ENCODE data around the gene CATSPER1. TPM values are rescaled to one million over a fixed set of nuclear protein-coding genes. Genes with fewer than 3 reads are reported as not detected.

CATSPER1 gene
- 1.9 and 2.2 TPM in 2 replicates for polyA plus RNA-seq (2012; rRNA removed)
- 1.5 and 2.3 TPM in 2 replicates for polyA plus RNA-seq (2012; cell fraction: cytosol; rRNA removed)
- 1.2 and 1.5 TPM in 2 replicates for polyA plus RNA-seq (2012; cell fraction: nucleus; rRNA removed)

- H3K79me2 ChIP-seq (ENCODE audit: insufficient read depth): peaks cover 7% of the 10 kb centered on the region; the same call in 1 of the 2 replicates
- H3K9me2 ChIP-seq: no peaks in the 10 kb centered on the region
- H3K4me1 ChIP-seq (ENCODE audit: control insufficient read depth in 1 of 2, insufficient read depth in 2 of 2, low read depth in 1 of 2, low read length in 1 of 2): peaks cover 3 to 13% of the 10 kb centered on the region in 2 experiments; a peak in 3 of 4 replicates
- H4K20me1 ChIP-seq (ENCODE audit: insufficient read depth): no peaks in the 10 kb centered on the region
- H3K27ac ChIP-seq (ENCODE audit: low read depth in 2 of 2, low read length in 1 of 2): no peak within 1 kb of the TSS
- WGBS (ENCODE audit: low lambda C conversion rate): 89% methylated on average over 12 of the region's 18 CpGs
- ChIA-PET POLR2A (no interaction called here), CTCF (interaction anchor here (0.6 to 1.8 kb wide), 3 partner anchors 10 to 233 kb away, joined by 3 to 4 read pairs (median 3); no protein-coding TSS in a partner anchor)
- TF ChIP-seq RAD21 (IDR thresholded peaks at IDR 0.05; ENCODE audit: low read length): no peak
- no peak for TF ChIP-seq SMC3 (IDR thresholded peaks at IDR 0.05; ENCODE audit: low read depth, low read length)
- TF ChIP-seq IRF3 (IDR thresholded peaks at IDR 0.05; ENCODE audit: low read depth, low read length): no peak
- TF ChIP-seq MXI1 (IDR thresholded peaks at IDR 0.05; ENCODE audit: low read depth, low read length): no peak
- TF ChIP-seq TAF1 (IDR thresholded peaks at IDR 0.05; ENCODE audit: borderline replicate concordance, low read depth, low read length): no peak
- TF ChIP-seq GATA2 (CRISPR knock-in tag; IDR thresholded peaks at IDR 0.05): no peak
- TF ChIP-seq NFIC (IDR thresholded peaks at IDR 0.05; ENCODE audit: borderline replicate concordance): no peak
- TF ChIP-seq FOSL2 (IDR thresholded peaks at IDR 0.05; ENCODE audit: borderline replicate concordance, low read depth): no peak
- no peak for TF ChIP-seq SIN3A (IDR thresholded peaks at IDR 0.05; ENCODE audit: borderline replicate concordance, low read depth, low read length)
- no peak for TF ChIP-seq RCOR1 (IDR thresholded peaks at IDR 0.05; ENCODE audit: low read length)
- no peak within 1 kb of the TSS for H3K4me2 ChIP-seq
- no peaks in the 10 kb centered on the region for H3K27me3 ChIP-seq (ENCODE audit: insufficient read depth)
- H3K9ac ChIP-seq: no peak within 1 kb of the TSS
- DNase-seq: no peak
- H3F3A ChIP-seq (replicated peaks; ENCODE audit: insufficient read depth): peaks cover 4% of the 10 kb centered on the region
- H3K36me3 ChIP-seq (replicated peaks in 1 of 2; ENCODE audit: control insufficient read depth in 1 of 2, insufficient read depth in 2 of 2, low read length in 1 of 2): no peaks in the 10 kb centered on the region
- H3K4me3 ChIP-seq (ENCODE audit: low read depth in 2 of 2, low read length in 1 of 2): no peak within 1 kb of the TSS
- no peak within 1 kb of the TSS for H2AFZ ChIP-seq (ENCODE audit: low read depth)
- H3K9me3 ChIP-seq: no peaks in the 10 kb centered on the region
Measured at GRCh38 chr11:66026017-66026529, at the start of gene CATSPER1. TSS of gene CATSPER1 (minus strand) at chr11:66026479. CDS start at chr11:66026379, 100 bp downstream.

DNA sequence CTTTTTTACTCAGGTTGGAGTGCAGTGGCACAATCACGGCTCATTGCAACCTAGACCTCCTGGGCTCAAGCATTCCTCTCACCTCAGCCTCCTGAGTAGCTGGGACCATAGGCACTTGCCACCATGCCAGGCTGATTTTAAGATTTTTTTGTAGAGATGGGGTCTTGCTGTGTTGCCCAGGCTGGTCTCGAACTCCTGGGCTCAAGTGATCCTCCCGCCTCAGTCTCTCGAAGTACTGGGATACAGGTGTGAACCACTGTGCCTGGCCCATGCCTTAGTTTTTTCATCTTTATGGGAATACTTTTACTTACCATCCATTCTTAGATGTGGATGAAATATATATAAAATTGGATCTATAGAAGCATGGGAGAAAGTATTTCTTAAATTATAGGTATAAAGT lies 49.0 kb upstream of the CATSPER1 start:
- H3K36me3 ChIP-seq (replicated peaks in 1 of 2; ENCODE audit: control insufficient read depth in 1 of 2, insufficient read depth in 2 of 2, low read length in 1 of 2): peaks cover 24 to 25% of the 10 kb centered on the region in 2 experiments

More for the DNA sequence above, 49.0 kb upstream of the CATSPER1 start:
- no peak overlapping the region for H2AFZ ChIP-seq (ENCODE audit: low read depth)
- H3K9me3 ChIP-seq: no peaks in the 10 kb centered on the region
- POLR2A ChIA-PET: no interaction called here
- H3K79me2 ChIP-seq (ENCODE audit: insufficient read depth): peaks cover 98% of the 10 kb centered on the region
- peaks cover 12 to 21% of the 10 kb centered on the region in 2 experiments; a peak in 3 of 4 replicates for H3K4me1 ChIP-seq (ENCODE audit: control insufficient read depth in 1 of 2, insufficient read depth in 2 of 2, low read depth in 1 of 2, low read length in 1 of 2)
- H3K9me2 ChIP-seq: no peaks in the 10 kb centered on the region
- peaks cover 38% of the 10 kb centered on the region for H4K20me1 ChIP-seq (ENCODE audit: insufficient read depth)
- DNase-seq: no peak
- no peak overlapping the region for H3K27ac ChIP-seq (ENCODE audit: low read depth in 2 of 2, low read length in 1 of 2)
- CTCF ChIA-PET: interaction anchor here (1.1 to 8.2 kb wide), 3 partner anchors 8 to 60 kb away, joined by 5 to 74 read pairs (median 5); no protein-coding TSS in a partner anchor
- 88% methylated on average over 4 of the region's 4 CpGs for WGBS (ENCODE audit: low lambda C conversion rate)
- H3K4me2 ChIP-seq: no peak overlapping the region
- H3K27me3 ChIP-seq (ENCODE audit: insufficient read depth): no peaks in the 10 kb centered on the region
- no peak for TF ChIP-seq RXRA (IDR thresholded peaks at IDR 0.05; ENCODE audit: borderline replicate concordance, low read depth)
- TF ChIP-seq, protein P1, sequence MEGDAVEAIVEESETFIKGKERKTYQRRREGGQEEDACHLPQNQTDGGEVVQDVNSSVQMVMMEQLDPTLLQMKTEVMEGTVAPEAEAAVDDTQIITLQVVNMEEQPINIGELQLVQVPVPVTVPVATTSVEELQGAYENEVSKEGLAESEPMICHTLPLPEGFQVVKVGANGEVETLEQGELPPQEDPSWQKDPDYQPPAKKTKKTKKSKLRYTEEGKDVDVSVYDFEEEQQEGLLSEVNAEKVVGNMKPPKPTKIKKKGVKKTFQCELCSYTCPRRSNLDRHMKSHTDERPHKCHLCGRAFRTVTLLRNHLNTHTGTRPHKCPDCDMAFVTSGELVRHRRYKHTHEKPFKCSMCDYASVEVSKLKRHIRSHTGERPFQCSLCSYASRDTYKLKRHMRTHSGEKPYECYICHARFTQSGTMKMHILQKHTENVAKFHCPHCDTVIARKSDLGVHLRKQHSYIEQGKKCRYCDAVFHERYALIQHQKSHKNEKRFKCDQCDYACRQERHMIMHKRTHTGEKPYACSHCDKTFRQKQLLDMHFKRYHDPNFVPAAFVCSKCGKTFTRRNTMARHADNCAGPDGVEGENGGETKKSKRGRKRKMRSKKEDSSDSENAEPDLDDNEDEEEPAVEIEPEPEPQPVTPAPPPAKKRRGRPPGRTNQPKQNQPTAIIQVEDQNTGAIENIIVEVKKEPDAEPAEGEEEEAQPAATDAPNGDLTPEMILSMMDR (IDR thresholded peaks at IDR 0.05): no peak
- TF ChIP-seq FOXM1 (IDR thresholded peaks at IDR 0.05; ENCODE audit: low read depth): no peak
- no peak for TF ChIP-seq SIN3A (IDR thresholded peaks at IDR 0.05; ENCODE audit: borderline replicate concordance, low read depth, low read length)
- TF ChIP-seq REST (IDR thresholded peaks at IDR 0.05; ENCODE audit: low read depth, low read length): no peak
- no peak for TF ChIP-seq TEAD4 (IDR thresholded peaks at IDR 0.05; ENCODE audit: borderline replicate concordance, insufficient read depth)
- TF ChIP-seq FOSL2 (IDR thresholded peaks at IDR 0.05; ENCODE audit: borderline replicate concordance, low read depth): no peak
- no peak for TF ChIP-seq TCF12 (IDR thresholded peaks at IDR 0.05)
- no peak for TF ChIP-seq YY1 (IDR thresholded peaks at IDR 0.05; ENCODE audit: low read depth)
- no peak for TF ChIP-seq RFX5 (IDR thresholded peaks at IDR 0.05; ENCODE audit: low read length)
- TF ChIP-seq USF2 (IDR thresholded peaks at IDR 0.05; ENCODE audit: borderline replicate concordance, low read depth, low read length): no peak
- TF ChIP-seq NRF1 (IDR thresholded peaks at IDR 0.05; ENCODE audit: low read depth, low read length): no peak
- H3K4me3 ChIP-seq (ENCODE audit: low read depth in 2 of 2, low read length in 1 of 2): no peak overlapping the region
- peaks cover 26% of the 10 kb centered on the region for H3F3A ChIP-seq (replicated peaks; ENCODE audit: insufficient read depth)
- H3K9ac ChIP-seq: no peak overlapping the region

Measured in SK-N-SH (cell line).